Mucosa of rectum (tissue), 2 donors: ENCODE data around the gene PRTFDC1.
"Not testable (repeated sequence)": the region's sequence is repeated elsewhere in the genome, so short reads cannot be mapped to it uniquely, and the experiment has no call there.

Experiments used
- H3K27ac ChIP-seq, 2 donors: one replicate each; pipeline ENCODE4 v1.7.0; 2013; ENCODE audit warnings: inconsistent platforms in 2 of 2, low read depth in 2 of 2, low read length in 2 of 2
- H3K27me3 ChIP-seq, 2 donors: one replicate each; pipeline ENCODE4 v1.7.0; 2013; ENCODE audit warnings: low read length in 2 of 2; ENCODE audit not compliant: control insufficient read depth in 2 of 2, insufficient read depth in 2 of 2
- H3K36me3 ChIP-seq, 2 donors: one replicate each; pipeline ENCODE4 v1.7.0; 2013; ENCODE audit warnings: low read length in 2 of 2; ENCODE audit not compliant: control insufficient read depth in 2 of 2, insufficient read depth in 2 of 2
- H3K4me1 ChIP-seq, 2 donors: one replicate each; pipeline ENCODE4 v1.7.0; 2013; ENCODE audit warnings: low read length in 2 of 2, mild to moderate bottlenecking in 1 of 2; ENCODE audit not compliant: control insufficient read depth in 2 of 2, insufficient read depth in 2 of 2
- H3K4me3 ChIP-seq, 2 donors: one replicate each; pipeline ENCODE4 v1.7.0; 2013; ENCODE audit warnings: low read length in 2 of 2
- H3K9ac ChIP-seq, 2 donors: one replicate each; pipeline ENCODE4 v1.7.0; 2013; ENCODE audit warnings: low read length in 2 of 2, low read depth in 1 of 2, mild to moderate bottlenecking in 1 of 2
- H3K9me3 ChIP-seq, 2 donors: one replicate each; pipeline ENCODE4 v1.7.0; 2013; ENCODE audit warnings: low read length in 2 of 2; ENCODE audit not compliant: control insufficient read depth in 2 of 2
- donor health status: healthy.
- donor health status: Normal muscosa, but diverticular disease.

Gene PRTFDC1

GRCh38 chr10:24837781-24838180 lies 114.6 kb downstream of the PRTFDC1 start:
- not testable (repeated sequence) for H3K9me3 ChIP-seq, H3K4me1 ChIP-seq, H3K27ac ChIP-seq, H3K4me3 ChIP-seq, H3K9ac ChIP-seq, H3K36me3 ChIP-seq, H3K27me3 ChIP-seq

GRCh38 chr10:24834869-24835268 lies 117.5 kb downstream of the PRTFDC1 start:
- Histone ChIP-seq H3K27ac (no peak overlapping the region), H3K36me3 (no peaks in the 10 kb centered on the region), H3K27me3 (no peaks in the 10 kb centered on the region), H3K9ac (no peak overlapping the region), H3K9me3 (no peaks in the 10 kb centered on the region), H3K4me3 (no peak overlapping the region), H3K4me1 (no peaks in the 10 kb centered on the region)

- no peak overlapping the region for H3K4me3 ChIP-seq
- H3K36me3 ChIP-seq: no peaks in the 10 kb centered on the region
- no peak overlapping the region for H3K27ac ChIP-seq
- H3K9ac ChIP-seq: no peak overlapping the region
- no peaks in the 10 kb centered on the region for H3K9me3 ChIP-seq
- H3K27me3 ChIP-seq: no peaks in the 10 kb centered on the region
- H3K4me1 ChIP-seq: no peaks in the 10 kb centered on the region
Measured at GRCh38 chr10:24826009-24826408, 126.4 kb downstream of the PRTFDC1 start.

GRCh38 chr10:24825551-24825950 lies 126.9 kb downstream of the PRTFDC1 start:
- no peak overlapping the region for H3K4me3 ChIP-seq
- no peaks in the 10 kb centered on the region for H3K27me3 ChIP-seq
- H3K9me3 ChIP-seq: no peaks in the 10 kb centered on the region
- no peak overlapping the region for H3K9ac ChIP-seq
- H3K4me1 ChIP-seq: no peaks in the 10 kb centered on the region
- no peaks in the 10 kb centered on the region for H3K36me3 ChIP-seq
- no peak overlapping the region for H3K27ac ChIP-seq

DNA sequence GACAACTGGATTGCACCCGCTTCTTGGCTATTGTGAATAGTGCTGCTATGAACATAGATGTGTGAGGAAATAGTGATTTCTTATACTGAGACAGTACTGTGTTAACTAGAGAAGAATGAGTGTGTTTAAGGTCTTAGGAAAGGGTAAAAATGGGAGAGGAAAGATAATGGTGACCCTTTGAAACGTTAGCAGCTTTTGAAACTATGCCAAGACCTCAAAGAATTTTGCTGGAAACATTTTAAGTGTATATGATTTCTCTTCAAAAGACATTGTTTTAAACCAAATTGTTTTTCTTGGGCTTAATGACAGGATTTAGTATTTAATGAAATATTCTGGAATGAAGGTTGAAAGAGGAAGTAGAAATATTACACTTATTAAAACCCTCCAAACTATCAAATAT lies 127.9 kb downstream of the PRTFDC1 start:
- no peaks in the 10 kb centered on the region for H3K4me1 ChIP-seq
- H3K27me3 ChIP-seq: no peaks in the 10 kb centered on the region
- H3K27ac ChIP-seq: no peak overlapping the region

DNA sequence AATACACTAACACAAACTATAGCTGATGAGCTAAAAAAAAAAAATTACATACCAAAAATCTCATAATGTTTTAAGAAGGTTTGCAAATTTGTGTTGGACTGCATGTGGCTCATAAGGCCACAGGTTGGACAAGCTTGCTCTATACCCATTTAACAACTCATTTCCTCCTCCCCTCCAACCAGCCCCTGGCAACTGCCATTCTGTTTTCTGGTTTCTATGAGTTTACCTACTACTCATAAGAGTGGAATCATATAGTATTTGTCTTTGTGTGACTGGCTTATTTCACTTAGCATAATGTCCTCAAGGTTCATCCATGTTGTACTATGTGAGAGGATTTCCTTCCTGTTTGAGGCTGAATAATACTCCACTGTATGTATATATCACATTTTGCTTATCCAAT lies 128.3 kb downstream of the PRTFDC1 start:
- Histone ChIP-seq H3K4me1 (no peaks in the 10 kb centered on the region), H3K36me3 (no peaks in the 10 kb centered on the region), H3K9me3 (no peaks in the 10 kb centered on the region), H3K27ac (no peak overlapping the region), H3K9ac (no peak overlapping the region), H3K4me3 (no peak overlapping the region), H3K27me3 (no peaks in the 10 kb centered on the region)

More for the DNA sequence above, 127.9 kb downstream of the PRTFDC1 start:
- Histone ChIP-seq H3K36me3 (no peaks in the 10 kb centered on the region), H3K9ac (no peak overlapping the region), H3K9me3 (no peaks in the 10 kb centered on the region), H3K4me3 (no peak overlapping the region)

GRCh38 chr10:24822590-24822989 lies 129.8 kb downstream of the PRTFDC1 start:
- Histone ChIP-seq H3K9ac (no peak overlapping the region), H3K27ac (no peak overlapping the region), H3K9me3 (no peaks in the 10 kb centered on the region), H3K4me1 (no peaks in the 10 kb centered on the region), H3K36me3 (no peaks in the 10 kb centered on the region), H3K27me3 (no peaks in the 10 kb centered on the region), H3K4me3 (no peak overlapping the region)

DNA sequence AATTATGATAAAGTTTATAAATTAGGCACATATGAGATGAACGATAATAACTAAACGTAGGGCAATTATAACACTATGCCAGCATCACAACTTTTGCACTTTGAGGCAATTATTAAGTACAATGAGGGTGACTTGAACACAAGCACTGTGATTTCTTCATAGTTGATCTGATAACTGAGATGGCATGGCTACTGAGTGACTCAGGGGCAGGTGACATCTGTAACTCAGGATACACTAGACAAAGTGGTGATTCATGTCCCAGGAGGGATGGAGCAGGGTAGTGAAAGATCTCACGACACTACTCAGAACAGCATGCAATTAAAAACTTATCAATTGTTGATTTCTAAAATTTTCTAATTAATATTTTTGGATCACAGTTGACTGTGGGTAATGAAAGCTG lies 130.4 kb downstream of the PRTFDC1 start:
- Histone ChIP-seq H3K9ac (no peak overlapping the region), H3K4me1 (no peaks in the 10 kb centered on the region), H3K27ac (no peak overlapping the region), H3K27me3 (no peaks in the 10 kb centered on the region), H3K36me3 (no peaks in the 10 kb centered on the region), H3K9me3 (no peaks in the 10 kb centered on the region), H3K4me3 (no peak overlapping the region)

DNA sequence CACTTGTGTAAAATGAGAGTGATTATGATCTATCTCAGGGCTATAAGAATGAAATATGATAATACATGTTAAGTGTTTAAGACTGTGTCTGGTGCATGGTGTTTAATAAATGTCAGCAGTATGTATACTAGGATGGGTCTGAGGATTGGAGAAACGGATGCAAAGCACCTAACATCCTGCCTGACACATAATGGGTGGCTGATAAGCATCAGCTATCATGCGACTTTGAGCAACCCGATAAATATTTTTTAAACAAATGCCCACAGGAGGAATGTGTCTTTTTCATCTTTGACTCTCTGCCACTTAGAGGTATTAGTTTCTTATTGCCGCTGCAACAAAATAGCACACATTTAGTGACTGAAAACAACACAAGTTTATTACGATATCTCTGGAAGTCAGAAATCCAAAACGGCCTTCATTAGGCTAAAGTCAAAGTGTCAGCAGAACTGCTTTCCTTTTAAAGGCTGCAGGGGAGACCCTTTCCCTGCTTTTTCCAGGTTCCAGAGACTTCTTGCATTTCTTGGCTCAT lies 135.5 kb downstream of the PRTFDC1 start:
- no peak overlapping the region for H3K27ac ChIP-seq

GRCh38 chr10:24814568-24815313 lies 137.7 kb downstream of the PRTFDC1 start:
- H3K36me3 ChIP-seq: no peaks in the 10 kb centered on the region
- H3K9ac ChIP-seq: no peak overlapping the region
- no peak overlapping the region for H3K4me3 ChIP-seq
- no peaks in the 10 kb centered on the region for H3K4me1 ChIP-seq
- no peaks in the 10 kb centered on the region for H3K9me3 ChIP-seq
- H3K27me3 ChIP-seq: no peaks in the 10 kb centered on the region
- H3K27ac ChIP-seq: no peak overlapping the region

More for the DNA sequence above, 135.5 kb downstream of the PRTFDC1 start:
- no peaks in the 10 kb centered on the region for H3K9me3 ChIP-seq
- H3K36me3 ChIP-seq: no peaks in the 10 kb centered on the region
- no peaks in the 10 kb centered on the region for H3K27me3 ChIP-seq
- no peaks in the 10 kb centered on the region for H3K4me1 ChIP-seq
- H3K4me3 ChIP-seq: no peak overlapping the region
- H3K9ac ChIP-seq: no peak overlapping the region
